Stimulated activated CD4-positive, alpha-beta T cell treated with anti-CD3 and anti-CD28 coated beads, Interleukin-12 subunit alpha, Interleukin-12 subunit beta, amount 100 ng/mL, for 24 hours (primary cell): ENCODE measurements around the gene DFFB.

ENCODE experiments used
- DNase-seq, 2 experiments: peaks; one replicate each; pipeline ENCODE4 v3.0.0-alpha.2; 2020; ENCODE audit warnings: low read depth in 2 of 2

DFFB gene

DNA sequence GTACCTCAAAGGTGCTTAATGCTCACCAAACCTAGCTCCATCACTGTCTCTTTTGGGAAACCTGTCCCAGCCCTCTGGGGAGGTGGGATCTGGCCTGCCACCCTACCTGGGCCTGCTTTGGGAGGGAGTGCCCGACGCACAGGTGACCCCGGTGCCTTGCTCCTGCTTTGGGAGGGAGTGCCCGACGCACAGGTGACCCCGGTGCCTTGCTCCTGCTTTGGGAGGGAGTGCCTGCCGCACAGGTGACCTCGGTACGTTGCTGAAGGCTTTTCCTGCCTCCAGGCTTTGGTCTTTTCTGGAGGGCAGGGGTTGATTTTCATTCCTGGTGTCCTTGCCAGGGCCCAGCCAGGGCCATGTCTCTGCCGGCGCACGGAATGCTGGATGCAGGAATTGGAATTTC is 68.0 kb downstream of the DFFB start:
- no peak for DNase-seq

DNA sequence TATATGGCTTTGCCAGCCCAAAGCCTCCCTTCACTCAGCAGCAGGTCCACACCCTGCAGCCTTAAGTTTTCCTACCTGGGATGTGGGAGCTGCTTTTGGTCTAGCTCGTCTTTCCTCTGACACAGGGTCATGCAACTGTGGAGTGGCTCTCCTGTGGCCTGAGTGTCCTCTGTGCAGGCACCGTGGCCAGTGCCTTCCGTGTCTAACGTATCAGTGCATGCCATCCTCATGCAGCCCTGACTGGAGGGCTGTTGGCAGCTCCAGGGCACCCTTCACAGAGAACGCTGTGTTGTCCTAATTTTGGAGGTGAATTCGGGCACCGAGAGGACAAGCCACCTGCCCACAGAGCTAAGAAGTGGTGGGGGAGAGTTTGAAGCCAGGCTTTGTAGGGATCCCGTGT is 68.5 kb downstream of the DFFB start:
- no peak for DNase-seq

DNA sequence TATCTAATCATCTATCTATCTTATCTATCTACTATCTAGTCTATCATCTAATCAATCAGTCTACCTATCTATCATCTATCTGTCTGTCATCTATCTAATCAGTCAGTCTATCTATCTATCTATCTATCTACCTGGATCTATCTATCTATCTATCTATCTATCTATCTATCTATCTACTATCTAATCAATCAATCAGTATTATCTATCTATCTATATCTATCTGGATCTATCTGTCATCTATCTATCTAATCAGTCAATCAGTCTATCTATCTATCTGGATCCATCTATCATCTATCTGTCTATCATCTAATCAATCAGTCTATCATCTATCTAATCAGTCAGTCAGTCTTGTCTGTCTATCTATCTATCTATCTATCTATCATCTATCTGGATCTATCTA is 69.7 kb downstream of the DFFB start:
- no peak for DNase-seq

DNA sequence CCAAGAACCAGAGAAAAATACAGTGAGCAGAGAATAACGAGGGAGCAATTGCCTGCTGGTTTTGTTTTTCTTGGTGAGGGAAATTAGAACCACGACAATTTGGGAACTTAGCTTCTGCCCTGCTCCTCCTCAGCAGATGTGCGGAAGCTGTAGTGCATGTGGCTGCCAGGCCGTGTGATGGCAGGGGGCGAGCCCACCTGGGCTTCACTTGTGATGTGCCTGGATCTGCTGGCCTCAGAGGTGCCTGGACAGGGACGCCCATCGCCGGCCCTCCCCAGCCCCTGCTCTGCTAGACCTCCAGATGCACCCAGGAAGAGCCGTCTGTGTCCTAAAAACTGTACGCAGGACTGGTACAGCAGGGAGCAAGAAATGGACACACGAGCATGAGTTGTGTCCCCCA is 71.3 kb downstream of the DFFB start:
- DNase-seq: no peak

DNA sequence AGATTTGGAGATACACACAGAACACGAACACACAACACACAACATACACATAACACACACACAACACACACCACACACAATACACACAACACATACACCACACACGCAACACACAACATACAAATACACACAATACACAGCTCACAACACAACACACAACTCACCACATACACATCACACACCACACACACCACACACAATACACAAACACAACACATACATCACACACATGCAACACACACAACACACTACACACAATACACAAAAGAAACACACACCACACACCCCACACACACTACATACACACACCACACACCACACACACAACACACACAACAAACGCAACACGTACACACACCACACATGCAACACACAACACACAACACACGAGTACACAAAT is 71.8 kb downstream of the DFFB start:
- no peak for DNase-seq

DNA sequence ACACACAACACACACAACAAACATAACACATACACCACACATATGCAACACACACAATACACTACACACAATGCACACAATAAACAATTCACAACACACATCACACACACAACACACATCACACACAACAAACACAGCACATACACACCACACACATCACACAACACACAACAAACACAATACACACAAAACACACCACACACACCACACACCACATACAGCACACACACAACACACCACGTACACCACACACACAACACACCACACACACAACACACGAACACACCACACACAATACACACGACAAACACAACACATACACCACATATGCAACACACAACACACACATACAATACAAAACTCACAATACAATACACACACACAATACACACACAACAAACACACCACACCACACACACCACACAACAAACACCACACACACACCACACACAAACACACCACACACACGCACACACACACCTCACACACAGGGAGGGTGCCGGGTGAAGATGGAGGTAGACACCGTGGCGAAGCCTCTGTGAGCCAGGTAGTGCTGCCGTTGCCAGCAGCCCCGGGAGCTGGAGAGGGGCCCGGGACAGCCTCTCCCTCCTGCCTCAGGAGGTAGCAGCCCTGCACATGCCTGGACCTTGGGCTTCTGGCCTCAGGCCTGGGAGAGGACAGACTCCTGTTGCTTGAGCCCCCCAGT is 73.2 kb downstream of the DFFB start:
- DNase-seq: no peak

DNA sequence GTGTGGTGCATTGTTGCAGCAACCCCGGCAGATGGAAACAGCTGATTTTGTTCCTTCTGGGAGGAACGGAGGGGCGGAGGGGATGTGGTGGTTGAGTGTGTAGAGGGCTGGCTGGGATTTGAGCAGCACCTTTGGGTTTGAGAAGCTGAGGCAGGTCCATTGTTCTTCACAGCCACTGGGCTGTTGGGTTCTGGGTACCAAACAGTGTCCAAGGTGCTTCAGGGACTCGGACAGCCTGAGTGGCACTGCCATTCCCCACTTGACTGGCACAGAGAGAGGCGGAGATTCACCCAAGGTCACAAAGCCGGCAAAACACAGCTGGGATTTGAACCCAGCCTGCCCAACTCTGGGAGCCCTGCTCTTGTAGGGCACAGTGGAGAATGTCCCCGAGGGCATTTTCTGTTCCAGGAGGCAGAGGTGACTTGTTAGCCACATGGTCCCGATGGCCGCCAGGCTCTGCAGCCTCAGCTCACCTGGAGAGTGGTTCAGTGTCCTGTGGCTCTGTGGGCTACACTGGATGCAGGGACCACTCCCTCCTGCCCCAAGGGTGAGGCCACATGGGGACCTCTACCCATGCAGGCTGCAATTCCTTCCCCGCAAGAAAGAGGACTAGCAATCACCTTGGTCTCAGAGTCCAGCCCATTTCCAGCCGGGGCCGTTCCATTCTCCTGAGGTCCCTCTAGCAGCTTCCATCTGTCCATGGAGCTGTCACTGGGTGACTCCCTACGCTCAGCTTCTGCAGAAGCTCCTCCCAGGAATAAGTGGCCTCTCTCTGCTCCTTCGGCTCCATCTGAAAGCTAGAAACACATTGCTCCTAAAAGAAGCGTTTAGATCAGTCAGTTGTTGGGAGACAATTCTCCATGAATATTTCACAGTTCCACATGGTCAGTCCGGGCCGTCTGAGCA is 74.0 kb downstream of the DFFB start:
- no peak for DNase-seq

DNA sequence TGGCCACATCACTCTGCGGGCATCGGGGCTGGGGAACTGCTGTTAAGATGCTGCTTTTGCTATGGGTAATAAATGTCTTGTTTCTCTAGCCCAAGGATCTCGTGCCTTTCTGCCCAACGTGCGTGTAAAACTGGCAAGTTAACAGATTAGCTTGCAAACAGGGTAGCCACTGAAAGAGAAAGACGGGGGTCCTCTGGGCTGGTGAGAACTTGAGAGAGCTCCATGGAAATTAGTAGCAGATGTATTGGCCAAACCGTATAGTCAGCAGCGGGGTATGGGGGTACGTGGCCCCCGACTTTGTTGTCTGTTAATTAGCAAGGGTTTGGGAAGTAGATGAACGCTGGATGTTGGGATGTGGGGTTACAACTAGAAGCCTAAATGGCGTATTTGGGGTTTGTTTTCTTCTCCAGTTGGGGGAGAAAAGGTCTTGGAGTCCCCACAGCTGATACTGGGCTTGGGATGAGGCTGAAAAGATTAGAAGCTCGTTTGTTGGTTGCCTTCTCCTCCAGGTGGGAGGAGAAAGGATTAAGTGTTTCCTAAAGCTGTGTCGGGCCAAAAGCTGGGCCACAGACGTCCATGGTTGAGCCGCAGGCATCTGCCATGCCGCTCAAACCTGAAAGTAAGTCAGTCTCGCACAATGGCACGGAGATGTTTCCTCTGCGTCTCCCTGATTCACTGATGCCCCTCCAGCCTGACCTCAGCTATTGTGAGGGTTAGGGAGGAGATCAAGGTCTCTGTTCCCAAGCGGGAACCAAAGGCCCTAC is 75.1 kb downstream of the DFFB start:
- no peak for DNase-seq
